Transverse colon (tissue), 4 donors: Measurements from ENCODE around the gene ZNF385D.
"Not testable (repeated sequence)": the region's sequence is repeated elsewhere in the genome, so short reads cannot be mapped to it uniquely, and the experiment has no call there.

Experiments used
- CTCF ChIP-seq, 5 experiments: fragments of 200-600 bp in 3 of 5; fragments of 450-650 bp in 2 of 5; sonication (generic) in 3 of 5; IDR thresholded peaks; 1 replicate in 2 of 5; 2 replicates in 3 of 5; pipeline ENCODE4 v1.5.1; 2016 to 2017; ENCODE audit warnings: antibody characterized with exemption in 5 of 5, inconsistent platforms in 3 of 5, mild to moderate bottlenecking in 2 of 5, moderate library complexity in 1 of 5
- EP300 ChIP-seq: sonication (generic); formaldehyde crosslinking; IDR thresholded peaks from one replicate; pipeline ENCODE4 v1.6.1; 2017; ENCODE audit warnings: antibody characterized with exemption, low read depth
- POLR2A ChIP-seq: fragments of 450-650 bp; IDR thresholded peaks from one replicate; pipeline ENCODE4 v1.6.1; 2016; ENCODE audit warnings: antibody characterized with exemption, mild to moderate bottlenecking, moderate library complexity
- POLR2AphosphoS5 ChIP-seq, 3 donors: sonication (generic); formaldehyde crosslinking; IDR thresholded peaks; one replicate each; pipeline ENCODE4 v1.6.1; 2016; ENCODE audit warnings: antibody characterized with exemption in 3 of 3

GRCh38 chr3:21387142-21387826 lies 363.7 kb downstream of the ZNF385D start:
- TF ChIP-seq CTCF (IDR thresholded peaks at IDR 0.05); POLR2A; EP300; POLR2AphosphoS5 (IDR thresholded peaks at IDR 0.05): not testable (repeated sequence)
